ENCODE results near the gene DCTN1.
"Not testable (repeated sequence)": the region's sequence is repeated elsewhere in the genome, so short reads cannot be mapped to it uniquely, and the experiment has no call there.

Gene DCTN1

GRCh38 chr2:74366036-74366435, 14.1 kb downstream of the DCTN1 start:
- Mint-ChIP-seq H3K36me3 (peaks cover 87% of the 10 kb centered on the region), H3K27me3 (no peaks in the 10 kb centered on the region), H3K4me3 (no peak overlapping the region), H3K27ac (no peak overlapping the region), H3K9me3 (no peaks in the 10 kb centered on the region), H3K4me1 (no peaks in the 10 kb centered on the region)
- no peak for ATAC-seq

DNA sequence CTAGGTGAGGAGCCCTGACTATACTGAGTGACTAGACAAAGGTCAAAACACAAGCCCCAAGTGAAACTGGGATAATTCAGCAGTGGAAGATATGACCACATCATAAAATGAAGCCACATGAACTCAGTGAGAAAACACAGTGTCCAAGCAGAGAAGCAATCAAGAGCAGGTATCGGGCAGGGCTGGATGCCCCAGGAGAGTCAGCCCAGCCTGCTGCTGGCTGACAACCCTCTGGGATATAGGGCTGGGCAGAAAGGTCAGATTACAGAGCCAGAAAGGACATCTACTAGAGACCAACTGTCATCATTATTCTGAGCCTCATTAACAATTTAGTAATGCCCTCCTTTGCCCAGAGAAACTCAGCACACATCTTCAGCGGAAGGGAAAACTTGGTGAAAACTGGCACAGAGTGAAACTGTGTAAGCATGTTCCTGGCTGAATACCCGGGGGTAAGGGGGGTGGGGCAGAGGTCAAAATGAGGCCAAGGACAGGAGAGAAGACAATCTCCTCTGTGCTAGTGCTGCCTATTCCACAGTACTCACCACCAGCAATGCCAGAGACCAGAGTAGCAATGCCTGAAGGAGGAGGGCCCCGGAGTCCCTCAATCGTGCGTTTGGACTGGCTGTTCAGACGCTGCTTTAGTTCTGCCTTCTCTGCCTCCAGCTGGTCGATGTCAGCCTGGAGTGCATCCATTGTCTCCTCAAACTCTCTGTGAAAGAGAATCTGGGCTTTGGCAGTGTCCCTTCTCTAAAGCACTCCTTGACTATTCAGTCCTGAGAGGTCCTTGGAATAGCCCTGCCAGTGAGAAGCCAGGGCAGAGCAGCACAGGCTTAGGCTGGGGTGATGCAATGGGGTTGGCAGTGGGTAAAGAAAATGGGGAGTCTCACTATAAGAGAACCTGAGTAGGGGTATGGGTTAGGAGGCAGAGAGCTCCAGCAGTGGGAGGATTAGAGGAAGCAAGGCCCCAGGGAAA, 15.3 kb downstream of the DCTN1 start:
- no peak for ATAC-seq
- peaks cover 79% of the 10 kb centered on the region for H3K36me3 Mint-ChIP-seq
- H3K9me3 Mint-ChIP-seq = no peaks in the 10 kb centered on the region
- no peak overlapping the region for H3K4me3 Mint-ChIP-seq
- H3K27me3 Mint-ChIP-seq = no peaks in the 10 kb centered on the region
- H3K4me1 Mint-ChIP-seq = no peaks in the 10 kb centered on the region
- H3K27ac Mint-ChIP-seq = no peak overlapping the region

- Mint-ChIP-seq H3K27me3 (no peaks in the 10 kb centered on the region), H3K36me3 (peaks cover 76% of the 10 kb centered on the region), H3K4me1 (no peaks in the 10 kb centered on the region), H3K27ac (no peak overlapping the region), H3K9me3 (no peaks in the 10 kb centered on the region), H3K4me3 (no peak overlapping the region)
- no peak for ATAC-seq
These were observed 18.8 kb downstream of the DCTN1 start for GRCh38 chr2:74361327-74361726.

DNA sequence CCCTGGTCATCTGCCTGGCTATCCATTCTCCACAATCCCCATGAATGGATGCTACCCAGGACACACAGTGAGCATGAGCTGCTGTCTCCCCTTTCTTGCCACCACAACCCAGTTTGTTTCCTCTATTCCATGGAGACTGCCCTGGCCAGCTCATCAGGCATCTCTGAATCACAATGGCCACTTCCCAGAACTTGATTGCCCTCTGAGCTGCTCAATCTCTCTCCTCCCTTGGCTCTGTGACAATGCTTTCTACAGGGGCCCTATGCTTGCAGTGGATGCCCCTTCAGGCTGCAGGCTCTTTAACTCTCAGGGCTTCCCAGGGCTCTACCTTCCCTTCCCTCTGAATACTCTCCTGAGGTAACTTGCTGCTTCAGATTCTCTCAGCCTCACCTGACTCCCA, 22.5 kb downstream of the DCTN1 start:
- Mint-ChIP-seq H3K27ac (no peak overlapping the region), H3K36me3 (peaks cover 59% of the 10 kb centered on the region), H3K9me3 (no peaks in the 10 kb centered on the region), H3K4me1 (no peaks in the 10 kb centered on the region), H3K27me3 (no peaks in the 10 kb centered on the region), H3K4me3 (no peak overlapping the region)
- no peak for ATAC-seq

- Mint-ChIP-seq H3K4me1 (no peaks in the 10 kb centered on the region), H3K27ac (no peak overlapping the region), H3K9me3 (no peaks in the 10 kb centered on the region), H3K4me3 (no peak overlapping the region), H3K36me3 (peaks cover 13% of the 10 kb centered on the region), H3K27me3 (no peaks in the 10 kb centered on the region)
- no peak for ATAC-seq
These were observed 30.2 kb downstream of the DCTN1 start for GRCh38 chr2:74349889-74350288.

DNA sequence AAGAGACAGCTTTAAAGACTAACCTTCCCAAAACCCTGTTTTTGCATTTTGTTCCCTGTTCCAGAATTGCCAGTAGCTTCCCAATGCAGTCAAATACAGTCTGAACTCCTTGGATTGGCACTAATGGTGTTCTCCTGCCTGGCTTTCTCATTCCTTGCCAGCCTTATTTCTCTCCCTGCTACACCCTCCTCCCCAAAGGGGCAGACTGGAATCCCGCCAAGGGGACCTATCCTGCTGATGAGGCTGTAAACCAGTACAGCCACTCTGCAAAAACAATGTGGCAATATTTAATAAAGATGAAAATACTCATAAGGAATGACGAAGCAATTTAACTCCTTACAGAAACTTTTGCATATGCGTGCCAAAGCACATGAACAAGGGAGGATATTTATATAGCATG, 32.4 kb downstream of the DCTN1 start:
- H3K9me3 Mint-ChIP-seq = no peaks in the 10 kb centered on the region
- H3K4me1 Mint-ChIP-seq = no peaks in the 10 kb centered on the region
- peak overlapping the region; percentile 38 for H3K27ac Mint-ChIP-seq

GRCh38 chr2:74347303-74347702, 32.8 kb downstream of the DCTN1 start:
- H3K27ac Mint-ChIP-seq = peak overlapping the region; percentile 38
- H3K4me1 Mint-ChIP-seq = no peaks in the 10 kb centered on the region
- no peaks in the 10 kb centered on the region for H3K9me3 Mint-ChIP-seq
- no peaks in the 10 kb centered on the region for H3K27me3 Mint-ChIP-seq
- H3K36me3 Mint-ChIP-seq = peaks cover 13% of the 10 kb centered on the region
- ATAC-seq = no peak
- no peak overlapping the region for H3K4me3 Mint-ChIP-seq

More for the DNA sequence above, 32.4 kb downstream of the DCTN1 start:
- H3K36me3 Mint-ChIP-seq = peaks cover 13% of the 10 kb centered on the region
- ATAC-seq = no peak
- no peaks in the 10 kb centered on the region for H3K27me3 Mint-ChIP-seq
- no peak overlapping the region for H3K4me3 Mint-ChIP-seq

GRCh38 chr2:74345272-74345943, 34.7 kb downstream of the DCTN1 start:
- no peak overlapping the region for H3K4me3 Mint-ChIP-seq
- ATAC-seq = no peak
- H3K27me3 Mint-ChIP-seq = no peaks in the 10 kb centered on the region
- no peaks in the 10 kb centered on the region for H3K9me3 Mint-ChIP-seq
- H3K36me3 Mint-ChIP-seq = peaks cover 13% of the 10 kb centered on the region
- H3K4me1 Mint-ChIP-seq = no peaks in the 10 kb centered on the region
- H3K27ac Mint-ChIP-seq = no peak overlapping the region

- Mint-ChIP-seq H3K9me3 (no peaks in the 10 kb centered on the region), H3K36me3 (peaks cover 13% of the 10 kb centered on the region), H3K4me3 (no peak within 1 kb of the TSS), H3K27me3 (no peaks in the 10 kb centered on the region), H3K27ac (no peak within 1 kb of the TSS), H3K4me1 (no peaks in the 10 kb centered on the region)
- no peak for ATAC-seq
These were observed 36.8 kb downstream of the DCTN1 start, which contains the start of gene SLC4A5 for GRCh38 chr2:74343316-74343715. Gene SLC4A5, minus strand, starts transcription at chr2:74343416. Its CDS starts 28,393 bp downstream, at chr2:74315023.

- H3K4me3 Mint-ChIP-seq, H3K27me3 Mint-ChIP-seq, H3K36me3 Mint-ChIP-seq, H3K4me1 Mint-ChIP-seq, H3K9me3 Mint-ChIP-seq, H3K27ac Mint-ChIP-seq, ATAC-seq: not testable (repeated sequence)
These were observed 43.9 kb downstream of the DCTN1 start for GRCh38 chr2:74336227-74336626.

DNA sequence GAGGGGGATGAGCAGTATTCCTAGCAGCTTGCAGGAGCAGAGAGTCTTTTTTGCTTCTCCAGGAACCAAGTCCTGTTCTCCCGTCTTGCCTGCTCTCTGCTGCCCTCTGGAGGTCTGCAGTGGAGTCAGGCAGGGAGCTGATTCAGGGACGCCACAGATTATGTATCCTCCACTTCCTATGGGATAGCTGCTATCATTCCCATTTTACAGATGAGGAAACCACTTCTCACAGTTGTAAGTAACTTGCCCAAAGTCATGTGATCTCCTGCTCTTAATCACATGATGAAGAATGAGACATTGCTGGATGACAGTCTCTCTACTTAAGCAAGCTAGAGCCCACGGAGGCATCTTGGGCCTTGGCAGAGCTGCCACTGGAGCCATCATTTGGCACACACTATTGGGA, 45.2 kb downstream of the DCTN1 start:
- no peak overlapping the region for H3K4me3 Mint-ChIP-seq
- no peaks in the 10 kb centered on the region for H3K27me3 Mint-ChIP-seq
- H3K9me3 Mint-ChIP-seq = no peaks in the 10 kb centered on the region
- no peaks in the 10 kb centered on the region for H3K4me1 Mint-ChIP-seq
- peak; percentile 71 for ATAC-seq
- H3K36me3 Mint-ChIP-seq = peaks cover 9% of the 10 kb centered on the region
- H3K27ac Mint-ChIP-seq = no peak overlapping the region

DNA sequence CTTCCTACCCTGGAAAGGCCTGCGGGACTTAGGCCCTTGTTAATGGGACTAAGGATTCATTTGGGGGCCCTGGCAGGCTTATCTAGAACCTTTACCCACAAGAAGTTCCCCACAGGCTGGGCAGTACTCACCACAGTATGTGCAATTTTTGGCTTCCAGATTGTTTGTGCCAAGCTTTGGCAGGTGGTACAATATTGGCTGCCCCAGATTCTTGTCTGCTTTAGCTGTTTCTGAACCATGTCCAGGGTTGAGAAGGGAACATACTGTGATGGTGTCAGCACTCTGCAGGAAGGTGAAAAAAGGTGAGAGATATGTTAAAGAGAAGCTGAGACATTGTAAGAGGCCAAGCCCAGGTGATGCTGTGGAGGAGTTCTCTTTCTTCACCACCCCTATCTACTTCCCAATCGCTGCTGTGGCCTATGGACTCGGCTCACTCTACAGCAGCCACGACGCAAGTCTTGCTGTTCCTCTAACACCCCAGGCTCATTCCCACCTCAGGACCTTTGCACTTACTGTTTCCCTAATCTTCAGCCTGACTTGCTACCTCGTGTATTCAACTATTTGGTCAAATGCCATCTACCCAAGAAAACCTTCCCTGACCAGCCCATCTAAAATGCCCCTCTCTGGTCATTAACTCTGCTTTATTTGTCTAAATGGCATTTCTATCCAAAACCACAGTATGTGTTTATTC, 46.1 kb downstream of the DCTN1 start:
- H3K27ac Mint-ChIP-seq = no peak overlapping the region

GRCh38 chr2:74333175-74333574, 46.9 kb downstream of the DCTN1 start:
- Mint-ChIP-seq H3K36me3 (peaks cover 9% of the 10 kb centered on the region), H3K4me3 (no peak overlapping the region), H3K27me3 (no peaks in the 10 kb centered on the region), H3K27ac (no peak overlapping the region), H3K9me3 (no peaks in the 10 kb centered on the region), H3K4me1 (no peaks in the 10 kb centered on the region)
- ATAC-seq = no peak

More for the DNA sequence above, 46.1 kb downstream of the DCTN1 start:
- ATAC-seq = no peak
- Mint-ChIP-seq H3K27me3 (no peaks in the 10 kb centered on the region), H3K4me3 (no peak overlapping the region), H3K4me1 (no peaks in the 10 kb centered on the region), H3K36me3 (peaks cover 9% of the 10 kb centered on the region), H3K9me3 (no peaks in the 10 kb centered on the region)

GRCh38 chr2:74332550-74333174, 47.4 kb downstream of the DCTN1 start:
- Mint-ChIP-seq H3K4me3 (no peak overlapping the region), H3K27ac (no peak overlapping the region)

GRCh38 chr2:74328573-74328972, 51.5 kb downstream of the DCTN1 start:
- H3K4me3 Mint-ChIP-seq = no peak overlapping the region
- no peak overlapping the region for H3K27ac Mint-ChIP-seq
- peaks cover 9% of the 10 kb centered on the region for H3K36me3 Mint-ChIP-seq
- no peak for ATAC-seq
- no peaks in the 10 kb centered on the region for H3K4me1 Mint-ChIP-seq
- H3K27me3 Mint-ChIP-seq = no peaks in the 10 kb centered on the region
- no peaks in the 10 kb centered on the region for H3K9me3 Mint-ChIP-seq

More at GRCh38 chr2:74332550-74333174, 47.4 kb downstream of the DCTN1 start:
- no peaks in the 10 kb centered on the region for H3K9me3 Mint-ChIP-seq
- H3K27me3 Mint-ChIP-seq = no peaks in the 10 kb centered on the region
- H3K4me1 Mint-ChIP-seq = no peaks in the 10 kb centered on the region
- H3K36me3 Mint-ChIP-seq = peaks cover 9% of the 10 kb centered on the region
- no peak for ATAC-seq
